HG02759 (cell line): ENCODE measurements around the gene KRTAP10-3.
"Not testable (repeated sequence)": the region's sequence is repeated elsewhere in the genome, so short reads cannot be mapped to it uniquely, and the experiment has no call there.

ENCODE experiments used
- ATAC-seq: cut with Tn5 transposase; IDR thresholded peaks from one replicate; pipeline ENCODE4 v1.9.1; 2021; ENCODE audit warnings: mild to moderate bottlenecking, moderate library complexity; ENCODE audit not compliant: unreplicated experiment

Gene KRTAP10-3

DNA sequence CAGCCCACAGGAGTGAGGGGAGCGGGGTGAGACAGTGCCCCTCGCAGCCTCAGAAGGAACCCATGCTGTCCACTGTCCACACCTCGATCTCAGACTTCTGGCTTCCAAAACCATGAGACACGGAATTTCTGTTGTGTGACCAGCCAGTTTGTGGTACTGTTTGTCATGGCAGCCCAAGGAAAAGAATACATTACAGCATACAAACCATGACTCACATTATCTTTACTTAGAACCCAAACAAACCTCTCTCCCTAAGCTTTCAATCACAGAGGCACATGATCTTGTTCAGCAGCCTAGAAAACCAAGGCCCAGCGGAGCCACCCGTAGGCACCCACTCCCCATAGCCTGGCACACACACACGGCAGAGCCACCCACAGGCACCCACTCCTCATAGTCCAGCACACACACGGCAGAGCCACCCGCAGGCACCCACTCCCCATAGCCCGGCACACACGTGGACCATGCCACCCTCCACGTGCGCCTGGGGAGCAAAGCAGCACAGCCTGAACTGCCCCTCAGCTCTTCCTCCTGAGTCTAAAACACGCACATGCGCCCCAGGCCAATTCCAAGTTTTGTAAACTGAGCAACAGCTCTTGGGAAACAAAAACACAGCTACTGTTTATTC, 14.5 kb upstream of the KRTAP10-3 start:
- no peak for ATAC-seq

DNA sequence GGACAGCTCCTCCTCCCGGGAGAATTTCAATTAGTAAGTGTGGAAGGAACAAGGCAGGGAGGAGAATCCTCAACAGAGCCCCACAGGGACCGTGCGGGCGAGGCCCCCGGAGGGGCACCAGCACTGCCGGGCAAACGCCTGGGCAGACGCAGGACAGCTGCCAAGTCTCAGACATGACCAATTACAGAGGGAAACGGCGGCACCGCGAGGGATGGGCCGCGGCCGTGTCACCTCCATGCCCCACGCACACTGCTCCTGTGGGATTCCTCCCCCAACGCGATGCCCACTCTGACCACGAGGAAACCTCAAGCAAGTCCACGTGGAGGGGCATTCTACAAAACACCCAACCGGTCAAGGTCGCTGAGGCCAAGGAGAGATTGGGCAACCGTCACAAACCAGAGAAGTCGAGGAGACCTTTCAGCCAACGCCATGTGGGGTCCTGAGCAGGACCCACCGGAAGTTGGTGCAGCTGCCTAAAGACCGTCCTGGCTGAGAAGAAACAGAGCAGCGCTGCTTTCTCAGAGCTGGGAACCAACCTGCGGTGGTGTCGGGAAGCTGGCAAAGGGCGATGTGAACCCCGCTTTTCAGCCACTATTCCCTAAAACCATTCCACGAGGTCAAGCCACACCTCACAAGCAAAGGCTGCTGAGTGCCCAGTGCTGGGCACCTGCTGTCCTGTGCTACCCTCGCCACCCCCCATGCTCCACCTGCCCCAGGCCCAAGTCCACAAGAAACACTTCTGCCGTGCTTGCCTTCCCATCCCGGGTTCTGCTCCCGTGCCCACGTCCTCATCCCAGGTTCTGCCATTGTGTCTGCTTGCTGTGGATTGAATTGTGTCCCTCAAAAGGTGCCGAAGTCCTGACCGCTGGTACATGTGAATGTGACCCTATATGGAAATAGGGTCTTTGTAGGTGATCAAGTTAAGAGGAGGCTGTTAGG, 13.5 kb upstream of the KRTAP10-3 start:
- no peak for ATAC-seq

DNA sequence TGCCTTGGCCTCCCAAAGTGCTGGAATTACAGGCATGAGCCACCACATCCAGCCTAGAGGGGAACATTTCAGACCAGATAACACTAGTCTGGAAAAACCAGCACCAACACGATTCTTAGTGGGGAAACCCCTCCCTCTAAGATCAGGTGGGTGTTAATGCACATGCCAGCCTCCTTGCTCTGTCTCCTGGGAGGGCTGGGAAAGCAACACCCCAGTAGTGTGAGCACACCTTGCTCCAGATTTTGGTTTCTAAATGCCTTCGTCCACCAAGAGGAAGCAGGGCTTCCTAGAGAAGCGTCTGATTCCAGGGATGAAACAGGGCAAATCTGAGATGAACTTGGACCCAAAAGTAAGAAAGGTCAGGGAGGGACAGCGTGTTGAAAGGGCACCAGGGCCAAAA, 12.7 kb upstream of the KRTAP10-3 start:
- no peak for ATAC-seq

DNA sequence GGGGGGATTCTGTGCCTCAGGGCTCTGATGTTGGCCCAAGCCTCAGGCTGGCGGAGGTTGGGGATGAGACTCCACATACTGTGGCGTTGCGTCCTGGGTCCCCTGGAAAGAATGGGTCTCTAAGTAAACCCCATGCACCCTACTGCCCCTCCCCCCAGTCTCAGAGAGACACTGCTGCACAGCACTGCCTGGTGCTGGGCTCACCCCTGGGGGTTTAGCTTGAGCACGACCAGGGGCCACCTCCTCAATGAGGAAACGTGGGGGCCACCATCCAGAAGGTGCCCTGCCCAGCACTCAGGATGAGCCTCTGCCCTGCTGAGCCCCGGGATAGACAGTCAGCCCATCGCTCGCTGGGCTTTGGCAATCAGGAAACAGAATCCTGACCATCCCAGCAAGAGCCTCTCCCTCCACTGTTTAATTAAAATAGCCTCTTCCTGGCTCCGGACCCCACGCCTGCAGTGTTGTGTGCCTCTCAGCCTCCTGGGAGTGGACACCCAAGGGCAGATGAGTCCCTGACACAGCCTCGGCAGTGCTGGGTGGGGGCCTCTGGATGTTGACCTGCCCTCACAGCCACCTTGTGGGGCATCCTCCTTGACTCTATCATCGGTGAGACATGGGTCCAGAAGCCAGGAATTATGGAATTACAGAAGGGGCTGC, 11.4 kb upstream of the KRTAP10-3 start:
- no peak for ATAC-seq

DNA sequence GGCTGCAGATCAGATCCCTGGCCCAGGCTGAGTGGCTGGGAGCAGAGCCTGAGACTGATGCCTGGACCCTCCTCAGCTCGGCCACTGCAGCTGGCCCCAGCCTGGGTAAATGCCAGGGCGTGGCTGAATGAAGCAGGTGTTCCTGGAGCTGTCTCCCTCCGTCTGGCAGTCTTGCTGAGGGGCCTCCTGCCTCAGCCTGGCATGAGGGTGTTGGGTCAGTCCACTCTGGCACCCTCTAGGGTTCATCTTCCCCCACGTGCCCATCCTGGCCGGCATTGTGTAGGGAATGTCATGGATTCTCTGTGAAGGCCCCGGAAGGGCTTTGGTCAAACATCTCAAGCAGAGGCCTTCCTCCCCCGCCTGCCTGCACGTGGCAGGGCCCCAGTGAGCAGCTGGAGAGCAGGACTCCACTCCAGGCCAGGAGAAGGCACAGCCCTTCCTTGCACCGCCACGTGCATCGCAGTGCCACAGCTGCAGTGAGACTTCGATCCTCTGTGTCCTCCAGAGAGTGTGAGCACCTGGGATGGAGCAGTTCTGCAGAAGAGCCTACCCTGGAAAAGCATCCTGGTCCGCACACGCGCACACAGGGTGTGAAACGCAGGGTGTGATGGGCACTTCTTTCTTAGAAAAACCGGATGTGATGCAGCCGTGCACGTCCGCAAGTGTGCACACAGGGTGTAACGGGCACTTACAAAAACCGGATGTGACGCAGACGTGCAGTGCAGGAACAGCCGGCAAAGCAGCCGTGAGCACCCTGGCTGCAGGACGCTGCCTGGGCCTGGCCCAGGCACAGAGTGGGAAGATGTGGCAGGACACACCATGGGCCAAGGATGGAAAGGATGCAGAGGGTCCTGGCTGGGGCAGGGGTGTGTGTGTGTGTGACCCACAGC, 10.3 kb upstream of the KRTAP10-3 start:
- ATAC-seq: no peak

DNA sequence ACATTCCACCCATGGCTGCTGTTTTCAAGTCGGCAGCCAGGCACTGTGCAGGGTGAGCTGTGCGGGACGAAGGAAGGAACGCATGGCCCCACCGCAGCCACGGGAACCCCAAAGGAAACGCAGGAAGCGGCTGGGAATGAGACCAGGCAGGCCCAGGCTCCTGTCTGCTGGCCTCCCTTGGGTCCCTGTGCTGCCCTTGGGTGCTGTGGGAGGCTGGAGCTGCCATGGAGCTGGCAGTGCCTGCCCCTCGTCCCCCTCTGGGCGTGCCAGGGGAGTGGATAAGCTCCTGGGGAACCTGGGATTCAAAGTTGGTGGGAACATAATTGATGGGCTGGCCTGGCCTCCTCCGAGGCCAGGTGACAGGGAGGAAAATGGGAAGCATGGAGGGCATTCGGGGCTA, 9.7 kb upstream of the KRTAP10-3 start:
- no peak for ATAC-seq

DNA sequence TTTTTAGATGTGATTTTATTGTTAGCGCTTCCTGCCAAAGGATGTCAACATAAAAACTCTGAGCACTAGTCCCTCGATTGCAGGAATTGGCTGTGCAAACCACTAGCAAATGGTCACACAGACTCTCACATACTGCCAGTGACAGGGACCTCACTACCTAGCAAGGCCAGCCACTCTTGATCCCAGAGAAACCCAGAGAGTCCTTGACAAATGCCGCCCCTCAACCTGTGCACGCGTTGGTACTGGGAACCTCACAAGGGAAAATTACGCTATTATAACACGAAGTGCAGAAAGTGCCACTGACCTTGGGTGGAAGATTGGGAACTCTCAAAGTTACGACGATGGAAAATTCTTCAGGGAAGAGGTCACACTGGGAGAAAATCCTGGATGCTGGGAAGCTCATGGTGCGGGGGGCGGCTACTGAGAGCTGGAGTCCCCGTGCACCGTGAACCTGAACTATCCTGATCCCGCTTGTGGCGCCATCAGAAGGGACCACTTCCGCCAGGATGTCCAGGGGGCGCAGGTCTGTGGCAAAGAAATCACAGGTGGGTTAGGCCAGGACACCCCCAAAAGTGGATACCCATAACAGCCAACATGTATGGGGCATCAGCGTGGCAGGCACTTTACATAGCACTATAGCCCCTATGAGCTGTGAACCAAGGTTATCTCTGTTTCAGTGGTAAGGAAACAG, 9.0 kb upstream of the KRTAP10-3 start:
- ATAC-seq: no peak

DNA sequence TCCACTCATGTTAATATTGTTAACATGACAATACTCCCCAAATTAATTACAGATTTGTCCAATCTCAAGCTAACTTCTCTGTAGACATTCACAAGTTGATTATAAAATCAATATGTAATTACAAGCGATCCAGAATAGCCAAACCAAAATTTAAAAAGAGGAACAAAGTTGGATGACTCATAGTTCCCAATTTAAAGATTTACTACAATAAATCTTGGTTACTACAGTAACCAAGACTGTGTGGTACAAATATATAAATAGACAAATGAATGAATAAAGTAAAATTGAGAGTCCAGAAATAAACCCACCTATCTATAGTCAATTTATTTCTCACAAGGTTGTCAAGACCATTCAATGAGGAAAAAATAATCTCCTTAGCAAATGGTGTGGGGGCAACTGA, 7.8 kb upstream of the KRTAP10-3 start:
- ATAC-seq: no peak

DNA sequence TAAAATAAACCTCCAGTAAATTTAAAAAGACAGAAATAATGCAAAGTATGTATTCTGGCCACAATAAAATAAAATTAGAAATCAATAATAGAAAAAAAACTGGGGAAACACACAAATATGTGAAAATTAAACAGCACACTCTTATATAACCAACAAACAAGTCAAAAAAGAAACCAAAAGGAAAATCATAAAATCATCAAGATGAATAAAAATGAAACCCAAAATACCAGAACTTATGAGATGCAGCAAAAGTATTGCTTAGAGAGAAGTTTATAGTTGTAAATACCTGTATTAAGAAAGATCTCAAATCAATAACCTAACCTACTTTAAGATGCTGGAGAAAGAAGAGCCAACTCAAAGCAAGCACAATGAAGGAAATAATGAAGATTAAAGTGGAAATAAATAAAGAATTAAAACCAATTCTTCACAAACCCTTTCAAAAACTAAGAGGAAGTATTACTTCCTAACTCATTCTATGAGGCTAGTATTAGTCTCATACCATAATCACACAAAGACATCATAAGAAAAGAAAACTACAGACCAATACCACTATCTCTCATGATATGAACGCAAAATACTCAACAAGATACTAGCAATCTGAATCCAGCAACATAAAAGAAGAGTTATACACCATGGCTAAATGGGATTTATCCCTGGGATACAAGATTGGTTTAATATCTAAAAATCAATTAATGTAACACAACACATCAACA, 6.4 kb upstream of the KRTAP10-3 start:
- ATAC-seq: no peak

DNA sequence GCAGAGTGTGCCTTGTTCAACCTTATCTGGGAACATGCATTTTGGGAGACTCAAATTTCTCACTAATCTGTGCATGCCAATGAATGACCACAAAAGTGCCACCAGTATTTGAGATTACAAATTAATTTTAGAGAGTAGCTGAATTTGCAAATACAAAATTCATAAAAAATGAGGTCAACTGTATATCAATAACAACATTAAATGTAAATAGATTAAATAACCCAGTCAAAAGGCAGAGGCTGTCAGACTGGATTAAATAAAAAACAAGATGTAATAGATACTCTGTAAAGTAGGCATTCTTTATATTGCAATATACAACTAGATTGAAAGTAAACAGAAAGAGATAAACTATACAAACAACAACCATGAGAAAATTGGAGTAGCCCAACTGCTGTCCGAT, 5.5 kb upstream of the KRTAP10-3 start:
- ATAC-seq: no peak

DNA sequence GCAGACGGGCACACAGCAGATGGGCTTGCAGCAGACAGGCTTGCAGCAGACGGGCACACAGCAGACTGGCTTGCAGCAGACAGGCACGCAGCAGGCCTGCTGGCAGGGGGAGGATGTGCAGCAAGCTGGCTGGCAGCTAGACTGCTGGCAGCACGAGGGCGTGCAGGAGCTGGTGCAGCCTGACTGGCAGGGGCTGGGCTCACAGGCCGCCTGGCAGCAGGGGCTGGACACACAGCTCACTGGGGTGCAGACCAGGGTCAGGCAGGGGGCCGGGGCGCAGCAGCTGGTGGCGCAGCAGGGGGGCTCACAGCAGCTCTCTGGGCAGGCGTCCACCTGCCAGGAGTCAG, 293 bp downstream of the KRTAP10-3 start:
- ATAC-seq: not testable (repeated sequence)

DNA sequence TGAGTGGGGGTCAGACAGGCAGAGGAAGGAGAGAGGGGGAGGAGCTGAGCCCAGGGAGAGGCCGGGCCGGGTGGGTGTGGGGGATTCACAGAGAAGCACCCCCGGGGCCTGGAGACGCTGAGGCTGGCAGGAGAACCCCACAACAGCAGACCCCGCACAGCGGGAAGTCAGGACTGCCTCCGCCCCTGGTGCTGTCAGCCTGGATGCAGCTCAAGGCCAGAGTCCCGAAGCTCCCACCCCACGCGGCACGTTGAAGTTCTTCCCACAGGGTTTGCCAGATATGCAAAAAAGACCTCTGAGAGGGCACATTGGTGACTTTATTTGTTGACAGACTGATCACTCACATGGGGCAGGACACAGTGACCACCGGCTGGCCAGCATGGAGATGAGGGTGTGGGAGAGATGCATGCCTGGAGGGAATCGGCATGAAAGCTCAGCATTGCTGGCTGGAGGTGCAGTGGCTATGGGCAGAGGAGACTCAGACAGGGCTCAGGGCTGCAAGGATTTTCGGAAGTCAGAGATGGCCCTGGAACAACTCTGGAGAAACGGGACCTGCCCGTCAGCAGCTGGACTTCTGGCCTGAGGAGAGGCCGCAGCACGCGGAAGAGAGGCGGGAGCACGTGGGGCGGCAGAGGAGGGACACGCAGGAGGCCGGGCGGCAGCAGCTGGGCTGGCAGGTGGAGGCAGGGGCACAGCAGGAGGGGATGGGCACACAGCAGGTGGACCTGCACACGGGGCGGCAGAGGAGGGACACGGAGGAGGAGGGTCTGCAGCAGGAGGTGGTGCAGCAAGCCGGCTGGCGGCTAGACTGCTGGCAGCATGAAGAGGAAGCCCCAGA, 885 bp downstream of the KRTAP10-3 start:
- ATAC-seq: no peak

DNA sequence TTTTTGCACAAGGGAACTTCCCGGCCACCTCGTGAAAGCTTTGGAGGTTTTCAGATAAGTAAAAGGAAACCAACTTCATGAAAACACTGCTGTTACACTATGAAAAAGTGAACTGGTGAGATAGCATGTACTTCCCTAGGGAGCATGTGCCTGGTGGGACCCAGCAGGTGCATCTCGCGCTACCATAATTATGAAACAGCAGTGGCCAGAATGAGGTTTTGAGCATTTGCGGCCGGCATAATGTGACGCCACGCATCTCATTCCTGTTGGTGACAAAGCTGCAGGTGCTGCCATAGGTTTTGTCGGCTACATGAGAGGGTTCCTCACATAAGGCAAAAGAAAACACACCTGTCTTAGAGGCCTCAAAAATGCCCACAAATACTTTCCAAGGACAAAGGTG, 1.7 kb downstream of the KRTAP10-3 start:
- no peak for ATAC-seq

DNA sequence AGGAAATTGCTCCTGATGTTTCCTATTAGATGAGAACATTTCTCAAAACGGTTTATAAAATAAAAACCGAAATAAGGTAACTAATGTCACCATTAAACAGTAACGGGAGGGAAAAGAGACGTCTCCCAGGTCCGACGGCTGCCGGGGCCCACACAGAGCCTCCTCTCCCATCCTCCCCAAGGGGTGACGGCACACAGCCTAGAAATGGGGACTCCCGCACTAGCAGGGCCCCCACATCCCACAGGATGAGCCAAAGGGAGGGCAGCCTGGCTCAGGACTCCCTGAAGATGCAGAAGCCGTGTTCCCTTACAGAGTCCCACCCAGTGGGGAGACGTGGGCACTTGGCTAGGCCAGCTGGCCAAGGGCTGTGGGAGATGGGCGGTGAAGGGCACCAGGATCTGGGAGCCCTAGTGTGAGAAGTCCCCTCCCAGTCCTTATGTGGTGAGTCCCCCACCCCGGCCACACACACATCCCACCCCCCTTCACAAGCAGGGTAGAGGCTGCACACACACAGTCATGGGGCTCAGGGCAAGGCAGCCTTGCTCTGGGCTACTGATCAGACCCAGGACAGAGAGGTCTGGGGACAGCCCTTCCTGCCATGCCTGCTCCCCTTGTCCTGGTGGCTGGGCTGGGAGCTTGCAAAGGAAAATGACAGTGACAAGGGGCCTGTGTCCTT, 3.3 kb downstream of the KRTAP10-3 start:
- no peak for ATAC-seq

DNA sequence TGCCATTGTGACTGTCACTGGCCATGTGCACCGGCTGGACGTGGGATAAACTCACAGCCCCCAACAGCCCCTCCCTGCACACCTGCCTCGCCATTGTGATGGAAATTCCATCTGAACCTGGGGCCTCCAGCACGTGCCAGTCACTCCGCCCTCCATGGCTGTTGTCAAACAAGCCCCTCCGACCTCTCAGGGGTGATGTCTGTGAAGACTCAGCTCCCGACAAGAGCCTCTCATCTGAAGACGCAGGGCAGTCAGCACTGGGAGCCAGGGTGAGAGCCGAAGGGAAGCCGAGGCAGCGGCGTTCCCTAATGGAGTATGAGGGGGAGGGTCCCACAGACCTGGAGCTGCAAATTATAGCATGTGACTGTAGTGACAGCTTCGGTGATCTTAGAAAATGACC, 5.9 kb downstream of the KRTAP10-3 start:
- ATAC-seq: no peak

DNA sequence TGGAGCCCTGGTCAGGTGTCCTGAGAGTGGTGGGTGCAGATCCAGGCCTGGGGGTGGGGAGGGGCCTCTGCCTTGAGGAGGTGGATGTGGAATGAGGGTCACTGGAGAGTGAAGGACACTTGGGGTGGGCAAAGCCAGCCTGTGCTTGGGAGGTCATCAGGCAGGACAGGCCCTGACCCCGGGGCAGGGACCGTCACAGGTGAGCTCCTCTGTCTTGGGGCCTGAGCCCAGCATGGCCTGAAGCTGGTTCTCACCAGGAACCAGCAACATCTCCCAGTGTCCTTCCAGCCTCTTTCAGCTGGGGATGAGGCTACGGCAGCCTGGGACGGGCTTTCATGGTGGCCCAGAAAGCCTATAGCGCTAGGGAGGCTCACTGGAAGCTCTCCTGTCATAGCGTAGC, 6.5 kb downstream of the KRTAP10-3 start:
- ATAC-seq: no peak

DNA sequence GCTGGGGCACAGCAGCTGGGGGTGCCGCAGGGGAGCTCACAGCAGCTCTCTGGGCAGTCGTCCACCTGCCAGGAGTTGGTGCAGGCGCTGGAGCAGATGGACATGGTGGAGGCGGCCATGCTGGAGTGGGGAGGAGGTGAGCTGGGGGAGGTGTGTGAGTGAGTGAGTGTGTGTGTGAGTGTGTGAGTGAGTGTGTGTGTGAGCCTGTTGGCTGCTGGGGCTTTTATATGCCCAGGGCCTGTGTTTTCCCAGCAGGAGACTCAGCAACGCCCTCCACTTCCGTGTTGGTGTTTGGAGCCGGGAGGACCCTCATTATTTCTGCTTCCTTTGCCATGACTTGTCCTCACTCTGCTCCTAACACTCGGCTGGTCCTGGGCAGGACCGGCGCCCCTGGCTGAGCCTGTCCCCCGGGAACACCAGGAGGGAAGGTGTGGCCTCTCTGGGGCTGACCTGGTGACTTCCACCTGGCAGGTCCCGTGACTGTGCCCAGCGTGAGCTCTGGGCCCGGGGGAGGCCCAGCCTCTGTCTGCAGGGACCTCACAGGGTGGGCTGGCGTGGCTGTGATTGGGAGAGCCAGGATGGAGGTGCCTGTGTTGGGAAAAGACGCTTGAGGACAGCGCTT, 7.1 kb downstream of the KRTAP10-3 start, which contains the start of gene KRTAP10-2:
KRTAP10-2 (minus strand) TSS at position 166 of the 622 bp plus-strand sequence; CDS start at position 119, 47 bp downstream.
- no peak for ATAC-seq

DNA sequence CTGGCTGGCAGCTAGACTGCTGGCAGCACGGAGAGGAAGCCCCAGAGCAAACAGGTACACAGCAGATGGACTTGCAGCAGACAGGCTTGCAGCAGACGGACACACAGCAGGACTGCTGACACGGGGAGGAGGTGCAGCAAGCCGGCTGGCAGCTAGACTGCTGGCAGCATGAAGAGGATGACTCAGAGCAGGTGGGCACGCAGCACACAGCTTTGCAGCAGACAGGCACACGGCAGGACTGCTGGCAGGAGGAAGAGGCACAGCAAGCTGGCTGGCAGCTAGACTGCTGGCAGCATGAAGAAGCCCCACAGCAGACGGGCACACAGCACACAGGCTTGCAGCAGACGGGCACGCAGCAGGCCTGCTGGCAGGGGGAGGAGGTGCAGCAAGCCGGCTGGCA, 7.8 kb downstream of the KRTAP10-3 start:
- ATAC-seq: no peak
